CD14-positive monocyte (primary cell): Measurements from ENCODE around the gene SLC4A4. TPM values are rescaled to one million over a fixed set of nuclear protein-coding genes. Genes with fewer than 3 reads are reported as not detected.

Experiments
- DNase-seq, 3 donors: peaks; one replicate each; pipeline ENCODE4 v3.0.0-alpha.2; 2011 to 2022
- H2AFZ ChIP-seq: 2 replicates; pipeline ENCODE4 v1.6.0; 2012; ENCODE audit warnings: mild to moderate bottlenecking, low read depth, low read length, inconsistent platforms; ENCODE audit not compliant: insufficient read depth, poor library complexity, severe bottlenecking
- H3K27ac ChIP-seq, 2 donors: 1 replicate in 1 of 2; 2 replicates in 1 of 2; pipeline ENCODE4 v1.5.1; 2012 to 2013; ENCODE audit warnings: low read length in 2 of 2, control low read depth in 1 of 2, inconsistent platforms in 1 of 2, low read depth in 1 of 2, mild to moderate bottlenecking in 1 of 2
- H3K27me3 ChIP-seq, 2 donors: one replicate each; pipeline versions ENCODE4 v1.6.0 to v1.6.1; 2011 to 2013; ENCODE audit warnings: low read length in 2 of 2; ENCODE audit not compliant: control insufficient read depth in 2 of 2, insufficient read depth in 2 of 2
- H3K36me3 ChIP-seq, 2 donors: replicated peaks in 1 of 2; 1 replicate in 1 of 2; 2 replicates in 1 of 2; pipeline versions ENCODE4 v1.5.1 to v1.6.1; 2012 to 2013; ENCODE audit warnings: low read length in 2 of 2, control low read depth in 1 of 2, inconsistent platforms in 1 of 2, mild to moderate bottlenecking in 1 of 2; ENCODE audit not compliant: insufficient read depth in 2 of 2, control insufficient read depth in 1 of 2
- H3K4me1 ChIP-seq, 2 donors: 1 replicate in 1 of 2; 2 replicates in 1 of 2; pipeline versions ENCODE4 v1.5.1 to v1.6.1; 2012 to 2013; ENCODE audit warnings: low read length in 2 of 2, control low read depth in 1 of 2, inconsistent platforms in 1 of 2, mild to moderate bottlenecking in 1 of 2, moderate library complexity in 1 of 2; ENCODE audit not compliant: insufficient read depth in 2 of 2, control insufficient read depth in 1 of 2
- H3K4me2 ChIP-seq: replicated peaks from 2 replicates; pipeline ENCODE3; 2012; ENCODE audit warnings: low read length, moderate library complexity, mild to moderate bottlenecking; ENCODE audit not compliant: poor library complexity, severe bottlenecking; ENCODE audit errors: extremely low read depth
- H3K4me3 ChIP-seq, 3 experiments: fragments of 200-600 bp in 1 of 3; sonication (generic) in 1 of 3; replicated peaks in 1 of 3; 1 replicate in 2 of 3; 2 replicates in 1 of 3; pipeline ENCODE4 v1.5.1; 2011 to 2013; ENCODE audit warnings: low read length in 3 of 3, mild to moderate bottlenecking in 3 of 3, control low read depth in 2 of 3, low read depth in 2 of 3, inconsistent platforms in 1 of 3, moderate library complexity in 1 of 3
- H3K79me2 ChIP-seq: 2 replicates; pipeline ENCODE4 v1.6.0; 2012; ENCODE audit warnings: mild to moderate bottlenecking, control low read depth, inconsistent platforms, low read length, moderate library complexity; ENCODE audit not compliant: insufficient read depth
- H3K9ac ChIP-seq: 2 replicates; pipeline ENCODE4 v1.6.0; 2017; ENCODE audit warnings: low read length, mild to moderate bottlenecking; ENCODE audit not compliant: insufficient read depth, poor library complexity, severe bottlenecking
- H3K9me3 ChIP-seq, 2 donors: replicated peaks in 1 of 2; 1 replicate in 1 of 2; 2 replicates in 1 of 2; pipeline versions ENCODE4 v1.5.1 to v1.6.1; 2012 to 2013; ENCODE audit warnings: low read length in 2 of 2, control low read depth in 1 of 2; ENCODE audit not compliant: control insufficient read depth in 1 of 2, insufficient read depth in 1 of 2
- H4K20me1 ChIP-seq: 2 replicates; pipeline ENCODE4 v1.6.0; 2012; ENCODE audit warnings: mild to moderate bottlenecking, low read length, control low read depth, moderate library complexity; ENCODE audit not compliant: insufficient read depth
- H3K27ac Mint-ChIP-seq, 7 donors: one replicate each; pipeline ENCODE4 v1.8.0; 2020; ENCODE audit warnings: mild to moderate bottlenecking in 7 of 7, mixed read lengths in 7 of 7, moderate library complexity in 6 of 7, inconsistent platforms in 2 of 7
- H3K27me3 Mint-ChIP-seq, 3 donors: one replicate each; pipeline ENCODE4 v1.8.0; 2021 to 2022; ENCODE audit warnings: low read depth in 3 of 3, mild to moderate bottlenecking in 3 of 3, mixed read lengths in 3 of 3, moderate library complexity in 3 of 3, inconsistent platforms in 1 of 3
- H3K36me3 Mint-ChIP-seq, 2 donors: one replicate each; pipeline ENCODE4 v1.8.0; 2020; ENCODE audit warnings: mixed read lengths in 2 of 2, inconsistent platforms in 1 of 2, mild to moderate bottlenecking in 1 of 2
- H3K4me1 Mint-ChIP-seq: one replicate; pipeline ENCODE4 v1.8.0; 2020; ENCODE audit warnings: mild to moderate bottlenecking, mixed read lengths
- H3K4me3 Mint-ChIP-seq, 2 donors: one replicate each; pipeline ENCODE4 v1.8.0; 2020; ENCODE audit warnings: mild to moderate bottlenecking in 2 of 2, mixed read lengths in 2 of 2, moderate library complexity in 1 of 2
- H3K9me3 Mint-ChIP-seq, 7 donors: one replicate each; pipeline ENCODE4 v1.8.0; 2020 to 2022; ENCODE audit warnings: mixed read lengths in 7 of 7, mild to moderate bottlenecking in 6 of 7, moderate library complexity in 6 of 7, inconsistent platforms in 2 of 7
- CTCF ChIP-seq: fragments of 200-600 bp; IDR thresholded peaks from one replicate; pipeline ENCODE4 v1.8.0; 2022; ENCODE audit warnings: antibody characterized with exemption, mild to moderate bottlenecking
- WGBS: methylation state at CpG from one replicate; pipeline ENCODE4 v1.1.5; 2013; ENCODE audit warnings: missing lambda C conversion rate; ENCODE audit not compliant: insufficient coverage; 5-methylcytosine and 5-hydroxymethylcytosine counted together
- intact Hi-C, 2 donors: fragments of 100-400 bp; cut with micrococcal nuclease; formaldehyde crosslinking; loops; one replicate each; pipeline versions ENCODE4 v1.15.0 to v1.15.1; 2023
- polyA plus RNA-seq, 3 donors: library from polyadenylated mRNA; depleted of rRNA in 1 of 3; unstranded in 2 of 3; stranded (reverse) in 1 of 3; fragments of 300-500 nt in 2 of 3; fragments of >200 nt in 1 of 3; fragmentation: Illumina TruSeq in 2 of 3; gene quantifications; 1 replicate in 2 of 3; 2 replicates in 1 of 3; pipeline ENCODE4 v1.2.3, GENCODE V29; 2012 to 2021

SLC4A4 gene
- polyA plus RNA-seq, 3 donors: 0.03 TPM; not detected in 2

- Histone ChIP-seq H3K27me3 (no peaks in the 10 kb centered on the region), H3K36me3 (no peaks in the 10 kb centered on the region), H3K27ac (no peak overlapping the region), H3K9ac (no peak overlapping the region), H4K20me1 (no peaks in the 10 kb centered on the region), H3K4me1 (no peaks in the 10 kb centered on the region), H2AFZ (no peak overlapping the region), H3K79me2 (no peaks in the 10 kb centered on the region), H3K4me3 (no peak overlapping the region), H3K4me2 (no peak overlapping the region), H3K9me3 (peaks cover 10 to 15% of the 10 kb centered on the region in 2 donors)
- Mint-ChIP-seq H3K4me3 (no peak overlapping the region), H3K36me3 (no peaks in the 10 kb centered on the region), H3K4me1 (no peaks in the 10 kb centered on the region), H3K27me3 (peaks cover 0 to 2% (median 0%) of the 10 kb centered on the region in 3 donors), H3K27ac (no peak overlapping the region), H3K9me3 (peaks cover 7 to 20% (median 11%) of the 10 kb centered on the region in 7 donors)
- WGBS: no CpG with 5 or more reads among the region's 2 CpGs
- DNase-seq: no peak
- no peak for TF ChIP-seq CTCF
- intact Hi-C loops: no loop called here
Observed at GRCh38 chr4:71411981-71412380, 73.2 kb downstream of the SLC4A4 start.

- Histone ChIP-seq H3K4me3 (no peak overlapping the region), H4K20me1 (no peaks in the 10 kb centered on the region), H2AFZ (no peak overlapping the region), H3K79me2 (no peaks in the 10 kb centered on the region), H3K9ac (no peak overlapping the region), H3K27me3 (no peaks in the 10 kb centered on the region), H3K4me2 (no peak overlapping the region), H3K27ac (no peak overlapping the region), H3K36me3 (no peaks in the 10 kb centered on the region), H3K9me3 (peaks cover 0 to 4% of the 10 kb centered on the region in 2 donors), H3K4me1 (no peaks in the 10 kb centered on the region)
- intact Hi-C loops: no loop called here
- Mint-ChIP-seq H3K27me3 (no peaks in the 10 kb centered on the region), H3K4me3 (no peak overlapping the region), H3K4me1 (no peaks in the 10 kb centered on the region), H3K27ac (no peak overlapping the region), H3K9me3 (peaks cover 6 to 10% (median 9%) of the 10 kb centered on the region in 7 donors), H3K36me3 (no peaks in the 10 kb centered on the region)
- no peak for TF ChIP-seq CTCF
- WGBS: 100% methylated on average over 1 of the region's 2 CpGs
- DNase-seq: no peak
Observed at GRCh38 chr4:71415491-71415890, 76.7 kb downstream of the SLC4A4 start.
